HG03159 (cell line): ENCODE results near the gene PER2.
A peak's percentile ranks its signal among the peaks of the same experiment; 100 is the strongest.

Source experiments
- ATAC-seq: cut with Tn5 transposase; IDR thresholded peaks from one replicate; pipeline ENCODE4 v1.9.1; 2021; ENCODE audit warnings: mild to moderate bottlenecking, moderate library complexity; ENCODE audit not compliant: unreplicated experiment

The PER2 gene

GRCh38 chr2:238251331-238251730 lies 37.1 kb downstream of the PER2 start:
- no peak for ATAC-seq

- no peak for ATAC-seq
Observed at GRCh38 chr2:238250896-238251295, 37.5 kb downstream of the PER2 start.

- ATAC-seq, result no peak
Observed at GRCh38 chr2:238247841-238248453, 40.5 kb downstream of the PER2 start.

- no peak for ATAC-seq
Observed at GRCh38 chr2:238247002-238247822, 41.2 kb downstream of the PER2 start.

- no peak for ATAC-seq
Observed at GRCh38 chr2:238244151-238244550, 44.3 kb downstream of the PER2 start.

- ATAC-seq, result no peak
Observed at GRCh38 chr2:238243496-238244076, 44.8 kb downstream of the PER2 start.

GRCh38 chr2:238242731-238243495 lies 45.5 kb downstream of the PER2 start:
- ATAC-seq, result no peak

- ATAC-seq, result no peak
Observed at GRCh38 chr2:238241970-238242369, 46.4 kb downstream of the PER2 start.

- ATAC-seq, result no peak
Observed at GRCh38 chr2:238240757-238241711, 47.4 kb downstream of the PER2 start.

- peak; percentile 87 for ATAC-seq
Observed at GRCh38 chr2:238239863-238240756, 48.3 kb downstream of the PER2 start, which contains the start of gene HES6. Gene HES6 (minus strand): TSS chr2:238240038. CDS start chr2:238239905, 133 bp downstream.

GRCh38 chr2:238239543-238239862 lies 48.9 kb downstream of the PER2 start:
- peak; percentile 16 for ATAC-seq

- ATAC-seq, result peak; percentile 8
Observed at GRCh38 chr2:238238766-238239542, 49.5 kb downstream of the PER2 start.

GRCh38 chr2:238238311-238238765 lies 50.1 kb downstream of the PER2 start:
- no peak for ATAC-seq

- ATAC-seq, result no peak
Observed at GRCh38 chr2:238237431-238238135, 50.8 kb downstream of the PER2 start.

- ATAC-seq, result no peak
Observed at GRCh38 chr2:238236571-238236970, 51.8 kb downstream of the PER2 start.

GRCh38 chr2:238235856-238236255 lies 52.6 kb downstream of the PER2 start:
- ATAC-seq, result no peak

GRCh38 chr2:238235331-238235732 lies 53.1 kb downstream of the PER2 start:
- no peak for ATAC-seq

- no peak for ATAC-seq
Observed at GRCh38 chr2:238233625-238234024, 54.8 kb downstream of the PER2 start.
